NCI-H2171 treated with DMSO at 0.1 percent for 48 hours (cell line): Measurements from ENCODE around the gene RYR2.
"Not testable (repeated sequence)": the region's sequence is repeated elsewhere in the genome, so short reads cannot be mapped to it uniquely, and the experiment has no call there.

Experiments
- DNase-seq: peaks from one replicate; lab custom pipeline; 2025; lab: John Stamatoyannopoulos, UW

The RYR2 gene

GRCh38 chr1:237261198-237261597, 219.2 kb downstream of the RYR2 start:
- DNase-seq, result no peak

- no peak for DNase-seq
Measured at GRCh38 chr1:237267743-237268142, 225.8 kb downstream of the RYR2 start.

GRCh38 chr1:237269938-237270337, 228.0 kb downstream of the RYR2 start:
- no peak for DNase-seq

- no peak for DNase-seq
Measured at GRCh38 chr1:237270353-237270752, 228.4 kb downstream of the RYR2 start.

GRCh38 chr1:237277994-237278393, 236.0 kb downstream of the RYR2 start:
- not testable (repeated sequence) for DNase-seq

- DNase-seq, result no peak
Measured at GRCh38 chr1:237279629-237280028, 237.6 kb downstream of the RYR2 start.

GRCh38 chr1:237281481-237281880, 239.5 kb downstream of the RYR2 start:
- peak; percentile 33 for DNase-seq

- DNase-seq, result peak; percentile 28
Measured at GRCh38 chr1:237282208-237282783, 240.3 kb downstream of the RYR2 start.

- DNase-seq, result peak; percentile 31
Measured at GRCh38 chr1:237287876-237288521, 246.0 kb downstream of the RYR2 start.

- DNase-seq, result no peak
Measured at GRCh38 chr1:237293804-237294203, 251.8 kb downstream of the RYR2 start.

GRCh38 chr1:237296861-237297260, 254.9 kb downstream of the RYR2 start:
- DNase-seq, result no peak

GRCh38 chr1:237300642-237301041, 258.7 kb downstream of the RYR2 start:
- DNase-seq, result no peak

- DNase-seq, result peak; percentile 62
Measured at GRCh38 chr1:237303929-237304328, 261.9 kb downstream of the RYR2 start.

- no peak for DNase-seq
Measured at GRCh38 chr1:237306726-237307125, 264.7 kb downstream of the RYR2 start.

- no peak for DNase-seq
Measured at GRCh38 chr1:237309595-237310118, 267.7 kb downstream of the RYR2 start.

- peak; percentile 91 for DNase-seq
Measured at GRCh38 chr1:237316352-237316751, 274.4 kb downstream of the RYR2 start.

- no peak for DNase-seq
Measured at GRCh38 chr1:237318748-237319147, 276.8 kb downstream of the RYR2 start.

- DNase-seq, result no peak
Measured at GRCh38 chr1:237320890-237321289, 278.9 kb downstream of the RYR2 start.

GRCh38 chr1:237324226-237324625, 282.2 kb downstream of the RYR2 start:
- peak; percentile 97 for DNase-seq

- DNase-seq, result no peak
Measured at GRCh38 chr1:237327061-237327460, 285.1 kb downstream of the RYR2 start.

GRCh38 chr1:237340892-237341291, 298.9 kb downstream of the RYR2 start:
- no peak for DNase-seq

- DNase-seq, result no peak
Measured at GRCh38 chr1:237341391-237341790, 299.4 kb downstream of the RYR2 start.

GRCh38 chr1:237342730-237343129, 300.7 kb downstream of the RYR2 start:
- DNase-seq, result no peak

- no peak for DNase-seq
Measured at GRCh38 chr1:237352747-237353146, 310.8 kb downstream of the RYR2 start.
